ENCODE results near the gene KCNJ10.

GRCh38 chr1:160107512-160107911 lies 37.6 kb upstream of the KCNJ10 start:
- TF ChIP-seq SUZ12 (IDR thresholded peaks at IDR 0.05; ENCODE audit: low read depth, low read length) (no peak), PHF8 (CRISPR knock-in tag; IDR thresholded peaks at IDR 0.05) (no peak), ZNF274 (CRISPR knock-in tag; IDR thresholded peaks at IDR 0.05) (no peak), CTCF (CRISPR knock-in tag; IDR thresholded peaks at IDR 0.05) (no peak)

Data from HepG2 (cell line).